ENCODE measurements around the gene SHISAL2A. TPM values are rescaled to one million over a fixed set of nuclear protein-coding genes. Genes with fewer than 3 reads are reported as not detected.

SHISAL2A gene
- total and polyA plus RNA-seq, 2 donors (not counting 3 experiments of a cell fraction or from before 2014, with no cell fraction given): not detected

- no peak for DNase-seq (ENCODE audit: low read depth, low spot score)
- no peaks in the 10 kb centered on the region for H3K4me1 ChIP-seq (ENCODE audit: control insufficient read depth, extremely low read depth, insufficient read depth, low read length)
- H4K20me1 ChIP-seq (replicated peaks; ENCODE audit: control insufficient read depth, extremely low read depth, insufficient read depth, low read length): no peaks in the 10 kb centered on the region
- no peak overlapping the region for H2AFZ ChIP-seq (ENCODE audit: low read depth, low read length)
- POLR2A ChIA-PET: no interaction called here
- no peak for TF ChIP-seq POLR2A (IDR thresholded peaks at IDR 0.05; ENCODE audit: low read depth, low read length)
- TF ChIP-seq EZH2 (IDR thresholded peaks at IDR 0.05; ENCODE audit: borderline replicate concordance, low read depth, low read length, severe bottlenecking): no peak
- no peak for TF ChIP-seq JUN (IDR thresholded peaks at IDR 0.05; ENCODE audit: borderline replicate concordance, insufficient read depth, insufficient read length, low read depth)
- no TSS peak for BruUV-seq (replicated peaks)
- no peaks in the 10 kb centered on the region for H3K36me3 ChIP-seq (ENCODE audit: control insufficient read depth in 2 of 2, extremely low read depth in 1 of 2, insufficient read depth in 2 of 2, low read length in 2 of 2)
- H3K79me2 ChIP-seq (ENCODE audit: control insufficient read depth, insufficient read depth, low read length): no peaks in the 10 kb centered on the region
- peaks cover 21 to 22% of the 10 kb centered on the region in 2 experiments for H3K27me3 ChIP-seq (ENCODE audit: control insufficient read depth in 2 of 2, insufficient read depth in 2 of 2, low read length in 2 of 2)
- intact Hi-C loops (cut with micrococcal nuclease): no loop called here
- H3K4me2 ChIP-seq (ENCODE audit: insufficient read depth, low read length): no peak overlapping the region
- CTCF ChIA-PET: interaction anchor here (0.6 to 1.0 kb wide), 2 partner anchors 13 to 15 kb away, joined by 3 to 5 read pairs; no protein-coding TSS in a partner anchor
- dilution Hi-C loops (cut with MboI; ENCODE audit: extremely low pct_ligation_motif_present, low sequenced_read_pairs): no loop called here
- no peaks in the 10 kb centered on the region for H3K9me3 ChIP-seq (replicated peaks; ENCODE audit: control insufficient read depth, insufficient read depth, low read length)
- H3K27ac ChIP-seq (ENCODE audit: insufficient read depth, low read depth, low read length): no peak overlapping the region
- no peak overlapping the region for H3K4me3 ChIP-seq (replicated peaks in 1 of 3; ENCODE audit: insufficient read depth in 1 of 3, low read depth in 1 of 3, low read length in 3 of 3)
- H3K9me1 ChIP-seq (replicated peaks; ENCODE audit: control insufficient read depth, extremely low read depth, insufficient read depth, low read length): no peaks in the 10 kb centered on the region
- FAIRE-seq: no peak
- H3K9ac ChIP-seq (replicated peaks; ENCODE audit: extremely low read depth, insufficient read depth, low read length): no peak overlapping the region
Measured at GRCh38 chr1:52628614-52629324, 4.2 kb upstream of the SHISAL2A start.

- intact Hi-C loops (cut with micrococcal nuclease): no loop called here
- Histone ChIP-seq H3K79me2 (ENCODE audit: control insufficient read depth, insufficient read depth, low read length) (no peaks in the 10 kb centered on the region), H4K20me1 (replicated peaks; ENCODE audit: control insufficient read depth, extremely low read depth, insufficient read depth, low read length) (no peaks in the 10 kb centered on the region), H3K27ac (ENCODE audit: insufficient read depth, low read depth, low read length) (no peak overlapping the region), H2AFZ (ENCODE audit: low read depth, low read length) (no peak overlapping the region), H3K9ac (replicated peaks; ENCODE audit: extremely low read depth, insufficient read depth, low read length) (no peak overlapping the region), H3K9me1 (replicated peaks; ENCODE audit: control insufficient read depth, extremely low read depth, insufficient read depth, low read length) (no peaks in the 10 kb centered on the region), H3K27me3 (ENCODE audit: control insufficient read depth in 2 of 2, insufficient read depth in 2 of 2, low read length in 2 of 2) (peaks cover 26 to 27% of the 10 kb centered on the region in 2 experiments), H3K4me2 (ENCODE audit: insufficient read depth, low read length) (no peak overlapping the region), H3K9me3 (replicated peaks; ENCODE audit: control insufficient read depth, insufficient read depth, low read length) (no peaks in the 10 kb centered on the region), H3K4me1 (ENCODE audit: control insufficient read depth, extremely low read depth, insufficient read depth, low read length) (no peaks in the 10 kb centered on the region), H3K4me3 (replicated peaks in 1 of 3; ENCODE audit: insufficient read depth in 1 of 3, low read depth in 1 of 3, low read length in 3 of 3) (no peak overlapping the region), H3K36me3 (ENCODE audit: control insufficient read depth in 2 of 2, extremely low read depth in 1 of 2, insufficient read depth in 2 of 2, low read length in 2 of 2) (no peaks in the 10 kb centered on the region)
- no TSS peak for BruUV-seq (replicated peaks)
- no peak for FAIRE-seq
- ChIA-PET CTCF (interaction anchor here (0.6 to 1.0 kb wide), 2 partner anchors 13 to 15 kb away, joined by 3 to 5 read pairs; no protein-coding TSS in a partner anchor), POLR2A (no interaction called here)
- dilution Hi-C loops (cut with MboI; ENCODE audit: extremely low pct_ligation_motif_present, low sequenced_read_pairs): no loop called here
- DNase-seq (ENCODE audit: low read depth, low spot score): no peak
- TF ChIP-seq, protein P1, sequence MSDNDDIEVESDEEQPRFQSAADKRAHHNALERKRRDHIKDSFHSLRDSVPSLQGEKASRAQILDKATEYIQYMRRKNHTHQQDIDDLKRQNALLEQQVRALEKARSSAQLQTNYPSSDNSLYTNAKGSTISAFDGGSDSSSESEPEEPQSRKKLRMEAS (IDR thresholded peaks at IDR 0.05; ENCODE audit: insufficient read depth, insufficient read length): no peak
- TF ChIP-seq GATA2 (IDR thresholded peaks at IDR 0.05; ENCODE audit: insufficient read depth, insufficient read length, low read depth, low read length) (no peak), FOS (IDR thresholded peaks at IDR 0.05; ENCODE audit: borderline replicate concordance, insufficient read depth, low read length) (no peak), EZH2 (IDR thresholded peaks at IDR 0.05; ENCODE audit: borderline replicate concordance, low read depth, low read length, severe bottlenecking) (no peak), POLR2A (IDR thresholded peaks at IDR 0.05; ENCODE audit: low read depth, low read length) (no peak)
Measured at GRCh38 chr1:52629325-52629643, 3.7 kb upstream of the SHISAL2A start.

All from endothelial cell of umbilical vein (primary cell).